Activated naive CD4-positive, alpha-beta T cell treated with anti-CD3 and anti-CD28 coated beads, Interleukin-2, amount 10 ng/mL, durations not matched to agents 7 days and 5 days (primary cell): Measurements from ENCODE around the gene TMSB4X.
"Not testable (repeated sequence)": the region's sequence is repeated elsewhere in the genome, so short reads cannot be mapped to it uniquely, and the experiment has no call there.

Experiments
- CTCF ChIA-PET: fragments of 350-600 bp; sonication (Branson Sonifier 250); formaldehyde crosslinking; loops from one replicate; lab custom pipeline; 2021; ENCODE audit warnings: antibody characterized with exemption; lab: Charles Lee
- DNase-seq: peaks from one replicate; pipeline ENCODE4 v3.0.0-alpha.2; 2020
- H3K27ac Mint-ChIP-seq: one replicate; pipeline ENCODE4 v1.8.0; 2021; ENCODE audit warnings: mild to moderate bottlenecking, moderate library complexity, mixed read lengths
- H3K27me3 Mint-ChIP-seq: one replicate; pipeline ENCODE4 v1.8.0; 2021; ENCODE audit warnings: mild to moderate bottlenecking, mixed read lengths
- H3K36me3 Mint-ChIP-seq: one replicate; pipeline ENCODE4 v1.8.0; 2021; ENCODE audit warnings: mixed read lengths
- H3K4me1 Mint-ChIP-seq: one replicate; pipeline ENCODE4 v1.8.0; 2021; ENCODE audit warnings: mixed read lengths
- H3K4me3 Mint-ChIP-seq: one replicate; pipeline ENCODE4 v1.8.0; 2021; ENCODE audit warnings: mild to moderate bottlenecking, moderate library complexity, mixed read lengths
- H3K9me3 Mint-ChIP-seq: one replicate; pipeline ENCODE4 v1.8.0; 2021; ENCODE audit warnings: mixed read lengths

TMSB4X gene

GRCh38 chrX:12962041-12962504 lies 12.8 kb upstream of the TMSB4X start:
- Mint-ChIP-seq H3K4me1 (peaks cover 60% of the 10 kb centered on the region), H3K27me3 (no peaks in the 10 kb centered on the region), H3K36me3 (peaks cover 12% of the 10 kb centered on the region), H3K4me3 (no peak overlapping the region), H3K9me3 (no peaks in the 10 kb centered on the region), H3K27ac (peak overlapping the region; percentile 68)
- DNase-seq, result no peak
- CTCF ChIA-PET, result no interaction called here

DNA sequence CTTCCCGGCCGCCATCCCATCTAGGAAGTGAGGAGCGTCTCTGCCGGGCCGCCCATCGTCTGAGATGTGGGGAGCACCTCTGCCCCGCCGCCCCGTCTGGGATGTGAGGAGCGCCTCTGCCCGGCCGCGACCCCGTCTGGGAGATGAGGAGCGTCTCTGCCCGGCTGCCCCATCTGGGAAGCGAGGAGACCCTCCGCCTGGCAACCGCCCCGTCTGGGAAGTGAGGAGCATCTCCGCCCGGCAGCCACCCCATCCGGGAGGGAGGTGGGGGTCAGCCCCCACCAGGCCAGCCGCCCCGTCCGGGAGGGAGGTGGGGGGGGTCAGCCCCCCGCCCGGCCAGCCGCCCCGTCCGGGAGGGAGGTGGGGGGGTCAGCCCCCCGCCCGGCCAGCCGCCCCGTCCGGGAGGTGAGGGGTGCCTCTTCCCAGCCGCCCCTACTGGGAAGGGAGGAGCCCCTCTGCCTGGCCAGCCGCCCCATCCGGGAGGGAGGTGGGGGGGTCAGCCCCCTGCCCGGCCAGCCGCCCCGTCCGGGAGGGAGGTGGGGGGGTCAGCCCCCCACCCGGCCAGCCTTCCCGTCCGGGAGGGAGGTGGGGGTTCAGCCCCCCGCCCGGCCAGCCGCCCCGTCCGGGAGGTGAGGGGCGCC lies 11.6 kb upstream of the TMSB4X start:
- CTCF ChIA-PET, H3K9me3 Mint-ChIP-seq, H3K4me3 Mint-ChIP-seq, DNase-seq, H3K27ac Mint-ChIP-seq, H3K27me3 Mint-ChIP-seq: not testable (repeated sequence)
- H3K4me1 Mint-ChIP-seq, result peaks cover 63% of the 10 kb centered on the region
- H3K36me3 Mint-ChIP-seq, result peaks cover 13% of the 10 kb centered on the region

- CTCF ChIA-PET, result interaction anchor here (0.7 to 0.9 kb wide), 2 partner anchors 14 to 1067 kb away, joined by 3 to 4 read pairs; no protein-coding TSS in a partner anchor
- H3K36me3 Mint-ChIP-seq, result peaks cover 13% of the 10 kb centered on the region
- DNase-seq, result no peak
- H3K4me3 Mint-ChIP-seq, result no peak overlapping the region
- no peaks in the 10 kb centered on the region for H3K9me3 Mint-ChIP-seq
- H3K4me1 Mint-ChIP-seq, result peaks cover 65% of the 10 kb centered on the region
- H3K27ac Mint-ChIP-seq, result peak overlapping the region; percentile 60
- H3K27me3 Mint-ChIP-seq, result no peaks in the 10 kb centered on the region
These were observed 9.6 kb upstream of the TMSB4X start for GRCh38 chrX:12965131-12965940.

GRCh38 chrX:12966151-12966550 lies 8.8 kb upstream of the TMSB4X start:
- DNase-seq, result no peak
- Mint-ChIP-seq H3K27me3 (no peaks in the 10 kb centered on the region), H3K4me1 (peaks cover 65% of the 10 kb centered on the region), H3K4me3 (no peak overlapping the region), H3K9me3 (no peaks in the 10 kb centered on the region), H3K36me3 (peaks cover 13% of the 10 kb centered on the region), H3K27ac (peak overlapping the region; percentile 97)
- CTCF ChIA-PET, result interaction anchor here (0.7 kb wide), 1 partner anchor 1066 kb away, joined by 3 read pairs; no protein-coding TSS in a partner anchor

GRCh38 chrX:12967711-12968465 lies 7.0 kb upstream of the TMSB4X start:
- peak; percentile 56 for DNase-seq
- CTCF ChIA-PET, result interaction anchor here (1.5 to 4.1 kb wide), 6 partner anchors 10 to 520 kb away, joined by 3 to 19 read pairs (median 9); no protein-coding TSS in a partner anchor
- Mint-ChIP-seq H3K27me3 (no peaks in the 10 kb centered on the region), H3K27ac (peak overlapping the region; percentile 97), H3K36me3 (peaks cover 17% of the 10 kb centered on the region), H3K4me3 (peak overlapping the region; percentile 71), H3K9me3 (no peaks in the 10 kb centered on the region), H3K4me1 (peaks cover 60% of the 10 kb centered on the region)

DNA sequence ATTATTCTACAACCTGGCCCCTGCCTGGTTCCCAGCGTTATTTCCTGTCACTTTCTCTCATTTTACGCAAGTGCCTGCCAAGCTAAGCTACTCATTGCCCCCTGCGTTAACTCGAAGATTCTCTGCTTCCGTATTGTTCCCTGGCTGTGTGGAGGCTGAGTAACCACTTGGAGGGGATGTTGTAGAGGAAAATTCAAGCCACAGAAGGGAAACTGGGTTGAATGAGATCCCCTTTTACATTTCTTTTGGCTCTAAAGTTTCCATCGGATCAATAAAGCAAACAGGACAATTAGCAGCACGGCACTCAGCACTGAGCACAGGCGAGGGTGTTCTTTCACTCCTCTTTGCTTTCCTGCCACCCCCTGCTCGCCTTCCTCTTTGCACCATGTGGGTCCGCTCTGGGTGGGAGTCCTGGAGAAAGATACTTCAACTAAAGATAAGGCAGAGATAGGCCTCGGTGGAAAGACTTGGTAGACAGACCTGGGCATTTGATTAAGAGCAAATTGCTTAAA lies 4.2 kb upstream of the TMSB4X start:
- no peaks in the 10 kb centered on the region for H3K9me3 Mint-ChIP-seq
- H3K4me1 Mint-ChIP-seq, result peaks cover 55% of the 10 kb centered on the region
- peak; percentile 62 for DNase-seq
- CTCF ChIA-PET, result interaction anchor here (0.6 to 4.1 kb wide), 9 partner anchors 13 to 281 kb away, joined by 3 to 19 read pairs (median 5); no protein-coding TSS in a partner anchor
- H3K27me3 Mint-ChIP-seq, result peaks cover 10% of the 10 kb centered on the region
- H3K36me3 Mint-ChIP-seq, result peaks cover 36% of the 10 kb centered on the region
- peak overlapping the region; percentile 90 for H3K4me3 Mint-ChIP-seq
- peak overlapping the region; percentile 97 for H3K27ac Mint-ChIP-seq

GRCh38 chrX:12971282-12972003 lies 3.5 kb upstream of the TMSB4X start:
- Mint-ChIP-seq H3K9me3 (no peaks in the 10 kb centered on the region), H3K4me1 (peaks cover 49% of the 10 kb centered on the region), H3K36me3 (peaks cover 39% of the 10 kb centered on the region), H3K27ac (peak overlapping the region; percentile 97), H3K27me3 (peaks cover 14% of the 10 kb centered on the region), H3K4me3 (peak overlapping the region; percentile 90)
- CTCF ChIA-PET, result interaction anchor here (0.8 to 4.1 kb wide), 5 partner anchors 14 to 120 kb away, joined by 3 to 22 read pairs (median 12); no protein-coding TSS in a partner anchor
- peak; percentile 67 for DNase-seq

GRCh38 chrX:12972243-12972642 lies 2.7 kb upstream of the TMSB4X start:
- H3K36me3 Mint-ChIP-seq, result peaks cover 45% of the 10 kb centered on the region
- H3K27ac Mint-ChIP-seq, result peak overlapping the region; percentile 97
- H3K4me1 Mint-ChIP-seq, result peaks cover 42% of the 10 kb centered on the region
- H3K27me3 Mint-ChIP-seq, result peaks cover 14% of the 10 kb centered on the region
- no peak for DNase-seq
- no peaks in the 10 kb centered on the region for H3K9me3 Mint-ChIP-seq
- CTCF ChIA-PET, result interaction anchor here (1.1 to 4.1 kb wide), 5 partner anchors 14 to 516 kb away, joined by 3 to 22 read pairs (median 12); no protein-coding TSS in a partner anchor
- H3K4me3 Mint-ChIP-seq, result peak overlapping the region; percentile 90

DNA sequence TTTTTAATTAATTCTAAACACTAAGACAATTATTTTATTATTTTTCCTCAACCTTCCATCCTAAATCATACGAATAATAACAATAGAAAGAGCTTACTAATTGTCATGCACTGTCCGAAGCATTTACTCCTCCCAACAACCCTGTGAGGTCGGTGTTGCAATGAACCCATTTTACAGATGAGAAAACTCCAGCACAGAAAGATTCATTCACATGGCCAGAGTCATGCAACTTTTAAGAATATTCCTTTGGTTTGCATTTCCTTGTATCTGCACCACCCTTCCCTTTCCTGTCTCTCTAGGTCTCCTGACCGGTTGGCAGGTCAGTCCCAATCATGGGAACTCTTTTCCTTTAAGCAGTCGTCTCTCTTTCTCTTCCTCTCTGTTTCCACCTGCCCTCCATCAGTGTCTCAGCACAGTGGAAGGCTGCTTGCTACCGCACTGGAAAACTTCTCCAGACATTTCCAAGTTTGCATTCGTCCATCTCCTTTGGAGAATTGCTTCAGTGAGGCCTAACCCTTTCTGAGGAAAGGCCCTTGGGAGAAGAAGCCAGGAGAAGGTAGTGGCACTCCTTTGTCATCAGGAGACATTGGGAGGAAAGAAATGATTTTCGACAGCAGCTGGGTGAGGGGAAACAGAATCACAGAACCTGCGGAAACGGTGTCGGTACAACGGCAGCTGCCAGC lies 1.9 kb upstream of the TMSB4X start:
- no peak for DNase-seq
- H3K4me1 Mint-ChIP-seq, result peaks cover 38% of the 10 kb centered on the region
- peaks cover 14% of the 10 kb centered on the region for H3K27me3 Mint-ChIP-seq
- peak overlapping the region; percentile 99 for H3K27ac Mint-ChIP-seq
- CTCF ChIA-PET, result interaction anchor here (1.1 to 3.6 kb wide), 7 partner anchors 18 to 515 kb away, joined by 3 to 22 read pairs (median 8); no protein-coding TSS in a partner anchor
- H3K4me3 Mint-ChIP-seq, result peak overlapping the region; percentile 97
- peaks cover 53% of the 10 kb centered on the region for H3K36me3 Mint-ChIP-seq
- no peaks in the 10 kb centered on the region for H3K9me3 Mint-ChIP-seq

- peak; percentile 72 for DNase-seq
- Mint-ChIP-seq H3K27me3 (peaks cover 14% of the 10 kb centered on the region), H3K9me3 (no peaks in the 10 kb centered on the region), H3K4me1 (peaks cover 38% of the 10 kb centered on the region), H3K27ac (peak overlapping the region; percentile 99), H3K36me3 (peaks cover 59% of the 10 kb centered on the region), H3K4me3 (peak overlapping the region; percentile 97)
- CTCF ChIA-PET, result interaction anchor here (0.6 to 3.6 kb wide), 8 partner anchors 18 to 119 kb away, joined by 3 to 22 read pairs (median 6); no protein-coding TSS in a partner anchor
These were observed 1.2 kb upstream of the TMSB4X start for GRCh38 chrX:12973561-12974304.

DNA sequence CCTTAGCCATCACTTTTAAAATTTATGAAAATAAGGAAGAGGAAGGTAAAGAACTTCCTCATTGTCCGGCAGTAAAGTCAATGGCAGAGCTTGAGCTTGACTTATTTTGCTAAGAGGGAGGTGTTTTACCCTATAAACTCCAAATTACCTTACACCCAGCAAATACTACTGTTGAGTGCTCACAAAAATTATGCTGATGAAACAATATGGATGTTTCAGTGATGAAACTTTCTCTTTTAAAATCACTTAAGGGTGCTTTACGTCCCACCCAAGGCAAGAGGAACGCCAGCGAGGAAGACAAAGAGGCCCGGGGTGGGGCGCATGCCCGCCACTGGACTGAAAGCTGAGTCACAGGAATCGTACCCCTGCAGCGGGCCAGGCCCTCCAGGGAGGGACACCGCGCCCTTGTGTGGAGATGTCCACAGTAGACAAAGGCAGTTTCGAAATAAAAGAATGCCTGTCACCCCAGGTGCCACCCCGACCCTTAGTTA lies 560 bp upstream of the TMSB4X start:
- Mint-ChIP-seq H3K36me3 (peaks cover 60% of the 10 kb centered on the region), H3K27ac (peak overlapping the region; percentile 99), H3K9me3 (no peaks in the 10 kb centered on the region), H3K27me3 (peaks cover 14% of the 10 kb centered on the region), H3K4me3 (peak overlapping the region; percentile 97), H3K4me1 (peaks cover 38% of the 10 kb centered on the region)
- peak; percentile 65 for DNase-seq
- CTCF ChIA-PET, result interaction anchor here (0.6 to 3.6 kb wide), 8 partner anchors 19 to 118 kb away, joined by 3 to 22 read pairs (median 4); no protein-coding TSS in a partner anchor

- peak overlapping the region; percentile 97 for H3K4me3 Mint-ChIP-seq
- CTCF ChIA-PET, result interaction anchor here (1.2 to 2.7 kb wide), 2 partner anchors 20 to 116 kb away, joined by 3 to 8 read pairs; no protein-coding TSS in a partner anchor
- H3K9me3 Mint-ChIP-seq, result no peaks in the 10 kb centered on the region
- DNase-seq, result no peak
- peaks cover 60% of the 10 kb centered on the region for H3K36me3 Mint-ChIP-seq
- H3K4me1 Mint-ChIP-seq, result peaks cover 34% of the 10 kb centered on the region
- peak overlapping the region; percentile 99 for H3K27ac Mint-ChIP-seq
- H3K27me3 Mint-ChIP-seq, result peaks cover 14% of the 10 kb centered on the region
These were observed 708 bp downstream of the TMSB4X start for GRCh38 chrX:12975670-12975965.
